Measurements from ENCODE around the gene SPECC1L. TPM values are rescaled to one million over a fixed set of nuclear protein-coding genes. Genes with fewer than 3 reads are reported as not detected.

The SPECC1L gene
- total and polyA plus RNA-seq, 2 of the 8 experiments (the other 6 are each of a cell fraction or from before 2014, with no cell fraction given): 15.7 to 61.6 TPM

- TF ChIP-seq, protein P1, sequence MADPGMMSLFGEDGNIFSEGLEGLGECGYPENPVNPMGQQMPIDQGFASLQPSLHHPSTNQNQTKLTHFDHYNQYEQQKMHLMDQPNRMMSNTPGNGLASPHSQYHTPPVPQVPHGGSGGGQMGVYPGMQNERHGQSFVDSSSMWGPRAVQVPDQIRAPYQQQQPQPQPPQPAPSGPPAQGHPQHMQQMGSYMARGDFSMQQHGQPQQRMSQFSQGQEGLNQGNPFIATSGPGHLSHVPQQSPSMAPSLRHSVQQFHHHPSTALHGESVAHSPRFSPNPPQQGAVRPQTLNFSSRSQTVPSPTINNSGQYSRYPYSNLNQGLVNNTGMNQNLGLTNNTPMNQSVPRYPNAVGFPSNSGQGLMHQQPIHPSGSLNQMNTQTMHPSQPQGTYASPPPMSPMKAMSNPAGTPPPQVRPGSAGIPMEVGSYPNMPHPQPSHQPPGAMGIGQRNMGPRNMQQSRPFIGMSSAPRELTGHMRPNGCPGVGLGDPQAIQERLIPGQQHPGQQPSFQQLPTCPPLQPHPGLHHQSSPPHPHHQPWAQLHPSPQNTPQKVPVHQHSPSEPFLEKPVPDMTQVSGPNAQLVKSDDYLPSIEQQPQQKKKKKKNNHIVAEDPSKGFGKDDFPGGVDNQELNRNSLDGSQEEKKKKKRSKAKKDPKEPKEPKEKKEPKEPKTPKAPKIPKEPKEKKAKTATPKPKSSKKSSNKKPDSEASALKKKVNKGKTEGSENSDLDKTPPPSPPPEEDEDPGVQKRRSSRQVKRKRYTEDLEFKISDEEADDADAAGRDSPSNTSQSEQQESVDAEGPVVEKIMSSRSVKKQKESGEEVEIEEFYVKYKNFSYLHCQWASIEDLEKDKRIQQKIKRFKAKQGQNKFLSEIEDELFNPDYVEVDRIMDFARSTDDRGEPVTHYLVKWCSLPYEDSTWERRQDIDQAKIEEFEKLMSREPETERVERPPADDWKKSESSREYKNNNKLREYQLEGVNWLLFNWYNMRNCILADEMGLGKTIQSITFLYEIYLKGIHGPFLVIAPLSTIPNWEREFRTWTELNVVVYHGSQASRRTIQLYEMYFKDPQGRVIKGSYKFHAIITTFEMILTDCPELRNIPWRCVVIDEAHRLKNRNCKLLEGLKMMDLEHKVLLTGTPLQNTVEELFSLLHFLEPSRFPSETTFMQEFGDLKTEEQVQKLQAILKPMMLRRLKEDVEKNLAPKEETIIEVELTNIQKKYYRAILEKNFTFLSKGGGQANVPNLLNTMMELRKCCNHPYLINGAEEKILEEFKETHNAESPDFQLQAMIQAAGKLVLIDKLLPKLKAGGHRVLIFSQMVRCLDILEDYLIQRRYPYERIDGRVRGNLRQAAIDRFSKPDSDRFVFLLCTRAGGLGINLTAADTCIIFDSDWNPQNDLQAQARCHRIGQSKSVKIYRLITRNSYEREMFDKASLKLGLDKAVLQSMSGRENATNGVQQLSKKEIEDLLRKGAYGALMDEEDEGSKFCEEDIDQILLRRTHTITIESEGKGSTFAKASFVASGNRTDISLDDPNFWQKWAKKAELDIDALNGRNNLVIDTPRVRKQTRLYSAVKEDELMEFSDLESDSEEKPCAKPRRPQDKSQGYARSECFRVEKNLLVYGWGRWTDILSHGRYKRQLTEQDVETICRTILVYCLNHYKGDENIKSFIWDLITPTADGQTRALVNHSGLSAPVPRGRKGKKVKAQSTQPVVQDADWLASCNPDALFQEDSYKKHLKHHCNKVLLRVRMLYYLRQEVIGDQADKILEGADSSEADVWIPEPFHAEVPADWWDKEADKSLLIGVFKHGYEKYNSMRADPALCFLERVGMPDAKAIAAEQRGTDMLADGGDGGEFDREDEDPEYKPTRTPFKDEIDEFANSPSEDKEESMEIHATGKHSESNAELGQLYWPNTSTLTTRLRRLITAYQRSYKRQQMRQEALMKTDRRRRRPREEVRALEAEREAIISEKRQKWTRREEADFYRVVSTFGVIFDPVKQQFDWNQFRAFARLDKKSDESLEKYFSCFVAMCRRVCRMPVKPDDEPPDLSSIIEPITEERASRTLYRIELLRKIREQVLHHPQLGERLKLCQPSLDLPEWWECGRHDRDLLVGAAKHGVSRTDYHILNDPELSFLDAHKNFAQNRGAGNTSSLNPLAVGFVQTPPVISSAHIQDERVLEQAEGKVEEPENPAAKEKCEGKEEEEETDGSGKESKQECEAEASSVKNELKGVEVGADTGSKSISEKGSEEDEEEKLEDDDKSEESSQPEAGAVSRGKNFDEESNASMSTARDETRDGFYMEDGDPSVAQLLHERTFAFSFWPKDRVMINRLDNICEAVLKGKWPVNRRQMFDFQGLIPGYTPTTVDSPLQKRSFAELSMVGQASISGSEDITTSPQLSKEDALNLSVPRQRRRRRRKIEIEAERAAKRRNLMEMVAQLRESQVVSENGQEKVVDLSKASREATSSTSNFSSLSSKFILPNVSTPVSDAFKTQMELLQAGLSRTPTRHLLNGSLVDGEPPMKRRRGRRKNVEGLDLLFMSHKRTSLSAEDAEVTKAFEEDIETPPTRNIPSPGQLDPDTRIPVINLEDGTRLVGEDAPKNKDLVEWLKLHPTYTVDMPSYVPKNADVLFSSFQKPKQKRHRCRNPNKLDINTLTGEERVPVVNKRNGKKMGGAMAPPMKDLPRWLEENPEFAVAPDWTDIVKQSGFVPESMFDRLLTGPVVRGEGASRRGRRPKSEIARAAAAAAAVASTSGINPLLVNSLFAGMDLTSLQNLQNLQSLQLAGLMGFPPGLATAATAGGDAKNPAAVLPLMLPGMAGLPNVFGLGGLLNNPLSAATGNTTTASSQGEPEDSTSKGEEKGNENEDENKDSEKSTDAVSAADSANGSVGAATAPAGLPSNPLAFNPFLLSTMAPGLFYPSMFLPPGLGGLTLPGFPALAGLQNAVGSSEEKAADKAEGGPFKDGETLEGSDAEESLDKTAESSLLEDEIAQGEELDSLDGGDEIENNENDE (IDR thresholded peaks at IDR 0.05; ENCODE audit: insufficient replicate concordance, low read length): no peak
- TF ChIP-seq CHD1 (IDR thresholded peaks at IDR 0.05; ENCODE audit: low read depth, low read length) (no peak), BRCA1 (IDR thresholded peaks at IDR 0.05; ENCODE audit: low read depth, low read length) (no peak), TCF12 (IDR thresholded peaks at IDR 0.05; ENCODE audit: low read depth, low read length) (no peak), SP2 (IDR thresholded peaks at IDR 0.05; ENCODE audit: low read length) (no peak), KDM4A (IDR thresholded peaks at IDR 0.05; ENCODE audit: low read depth, low read length, severe bottlenecking) (no peak), CHD2 (IDR thresholded peaks at IDR 0.05; ENCODE audit: low read length) (no peak), CREB1 (IDR thresholded peaks at IDR 0.05) (no peak), KDM1A (IDR thresholded peaks at IDR 0.05; ENCODE audit: borderline replicate concordance, low read length) (no peak), POLR2A (IDR thresholded peaks at IDR 0.05; ENCODE audit: control extremely low read depth in 1 of 2, low read depth in 2 of 2, low read length in 2 of 2) (no peak), HDAC2 (IDR thresholded peaks at IDR 0.05; ENCODE audit: borderline replicate concordance in 1 of 2, low read depth in 2 of 2, low read length in 2 of 2) (no peak), PHF8 (conservative IDR thresholded peaks at IDR 0.05; ENCODE audit: low read depth, low read length) (no peak), TAF1 (IDR thresholded peaks at IDR 0.05; ENCODE audit: low read depth, low read length) (no peak), ZNF274 (IDR thresholded peaks at IDR 0.05; ENCODE audit: borderline replicate concordance, extremely low read depth, low read length) (no peak)
These were observed 37.9 kb upstream of the SPECC1L start (continued) for GRCh38 chr22:24232725-24233124.
